ENCODE data around the gene SOX6.

Gene SOX6

DNA sequence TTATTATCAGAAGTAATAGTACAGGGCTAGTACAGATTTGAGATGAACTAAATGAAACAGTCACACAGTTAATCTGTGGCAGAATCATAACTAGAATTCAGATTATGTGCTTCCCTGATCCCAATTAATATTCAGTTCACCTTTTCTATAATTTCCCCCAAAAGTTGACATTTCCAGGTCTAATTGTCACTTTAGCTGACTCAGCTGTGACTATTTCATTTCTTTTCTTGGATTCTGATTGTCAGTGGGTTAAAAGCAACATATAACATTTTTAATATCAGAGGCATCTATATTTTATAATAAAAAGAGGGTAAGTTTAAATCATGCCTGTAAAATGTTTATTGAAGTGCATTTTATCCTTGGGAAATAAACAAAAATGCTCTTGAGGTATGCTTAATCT lies 28.8 kb upstream of the SOX6 start:
- peaks cover 0 to 19% (median 0%) of the 10 kb centered on the region in 4 donors for H3K4me1 ChIP-seq
- H3K36me3 ChIP-seq, result no peaks in the 10 kb centered on the region
- intact Hi-C loops (cut with DNase I; ENCODE audit: low total_unique reads), result no loop called here
- no peak for DNase-seq
- no peak overlapping the region for H3K4me3 ChIP-seq
- H3K27ac ChIP-seq, result no peak overlapping the region
- no peaks in the 10 kb centered on the region for H3K27me3 ChIP-seq
- TF ChIP-seq, protein P1, sequence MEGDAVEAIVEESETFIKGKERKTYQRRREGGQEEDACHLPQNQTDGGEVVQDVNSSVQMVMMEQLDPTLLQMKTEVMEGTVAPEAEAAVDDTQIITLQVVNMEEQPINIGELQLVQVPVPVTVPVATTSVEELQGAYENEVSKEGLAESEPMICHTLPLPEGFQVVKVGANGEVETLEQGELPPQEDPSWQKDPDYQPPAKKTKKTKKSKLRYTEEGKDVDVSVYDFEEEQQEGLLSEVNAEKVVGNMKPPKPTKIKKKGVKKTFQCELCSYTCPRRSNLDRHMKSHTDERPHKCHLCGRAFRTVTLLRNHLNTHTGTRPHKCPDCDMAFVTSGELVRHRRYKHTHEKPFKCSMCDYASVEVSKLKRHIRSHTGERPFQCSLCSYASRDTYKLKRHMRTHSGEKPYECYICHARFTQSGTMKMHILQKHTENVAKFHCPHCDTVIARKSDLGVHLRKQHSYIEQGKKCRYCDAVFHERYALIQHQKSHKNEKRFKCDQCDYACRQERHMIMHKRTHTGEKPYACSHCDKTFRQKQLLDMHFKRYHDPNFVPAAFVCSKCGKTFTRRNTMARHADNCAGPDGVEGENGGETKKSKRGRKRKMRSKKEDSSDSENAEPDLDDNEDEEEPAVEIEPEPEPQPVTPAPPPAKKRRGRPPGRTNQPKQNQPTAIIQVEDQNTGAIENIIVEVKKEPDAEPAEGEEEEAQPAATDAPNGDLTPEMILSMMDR (IDR thresholded peaks at IDR 0.05), result no peak
- H3K9me3 ChIP-seq, result no peaks in the 10 kb centered on the region

DNA sequence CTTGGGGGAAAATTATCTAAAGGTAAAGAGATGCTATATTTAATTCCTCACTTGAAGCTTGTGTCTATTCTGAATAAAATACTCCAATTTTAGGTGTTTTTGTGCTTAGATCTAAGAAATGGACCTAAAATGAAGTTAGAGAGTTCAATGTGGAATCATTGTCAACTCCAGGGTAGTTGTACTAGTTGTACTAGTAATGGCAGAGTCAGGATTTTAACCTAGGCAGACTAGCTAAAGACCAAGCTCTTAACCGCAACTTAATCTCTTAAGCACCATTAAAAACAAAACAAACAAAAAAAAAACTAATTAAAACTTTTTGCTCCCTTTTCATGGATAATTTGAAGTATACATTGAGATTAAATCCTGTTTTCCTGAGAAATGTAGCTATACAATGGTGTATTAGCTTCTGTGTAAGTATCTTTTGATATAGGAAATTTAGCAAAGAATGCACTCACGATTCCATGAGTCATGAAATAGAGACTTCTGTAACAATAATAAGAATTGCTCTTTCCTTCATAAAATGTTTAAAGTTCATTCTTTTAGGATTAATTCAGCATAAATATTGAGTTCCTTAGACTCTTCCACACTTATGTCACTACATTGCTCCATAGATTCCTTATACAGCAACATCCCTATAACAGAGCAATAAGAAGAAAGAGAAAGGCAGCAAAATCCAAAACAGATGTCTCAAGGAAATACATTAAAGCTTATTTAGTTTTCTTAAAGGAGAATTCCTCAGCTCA lies 26.5 kb upstream of the SOX6 start:
- intact Hi-C loops (cut with DNase I; ENCODE audit: low total_unique reads), result no loop called here

DNA sequence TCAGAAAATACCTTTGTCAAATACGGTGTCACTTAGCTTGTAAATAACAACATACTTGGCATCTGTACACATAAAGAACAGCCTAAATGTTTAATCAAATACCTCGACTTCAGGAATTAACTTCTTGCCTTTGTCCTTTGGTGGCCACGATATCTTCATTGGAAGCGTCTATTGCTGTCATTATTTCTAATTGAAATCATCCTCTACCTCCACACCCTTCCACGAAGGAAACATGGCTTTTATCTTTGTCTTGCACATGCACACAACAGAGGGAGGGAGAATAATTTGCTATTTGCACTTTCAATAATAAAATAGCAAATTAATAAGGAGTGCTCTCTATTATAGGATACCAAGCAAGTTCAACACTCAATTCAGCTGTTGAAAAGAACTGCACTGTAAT lies 25.8 kb upstream of the SOX6 start:
- intact Hi-C loops (cut with DNase I; ENCODE audit: low total_unique reads), result no loop called here
- H3K27me3 ChIP-seq, result no peaks in the 10 kb centered on the region
- TF ChIP-seq, protein P1 (IDR thresholded peaks at IDR 0.05), result no peak
- DNase-seq, result no peak
- no peak overlapping the region for H3K27ac ChIP-seq
- H3K4me3 ChIP-seq, result no peak overlapping the region
- H3K36me3 ChIP-seq, result no peaks in the 10 kb centered on the region
- H3K4me1 ChIP-seq, result peaks cover 0 to 19% (median 0%) of the 10 kb centered on the region in 4 donors
- no peaks in the 10 kb centered on the region for H3K9me3 ChIP-seq

More for the DNA sequence above, 26.5 kb upstream of the SOX6 start:
- Histone ChIP-seq H3K36me3 (no peaks in the 10 kb centered on the region), H3K4me3 (no peak overlapping the region), H3K9me3 (no peaks in the 10 kb centered on the region), H3K27me3 (no peaks in the 10 kb centered on the region), H3K27ac (no peak overlapping the region), H3K4me1 (peaks cover 0 to 19% (median 0%) of the 10 kb centered on the region in 4 donors)
- no peak for DNase-seq
- TF ChIP-seq, protein P1 (IDR thresholded peaks at IDR 0.05), result no peak

DNA sequence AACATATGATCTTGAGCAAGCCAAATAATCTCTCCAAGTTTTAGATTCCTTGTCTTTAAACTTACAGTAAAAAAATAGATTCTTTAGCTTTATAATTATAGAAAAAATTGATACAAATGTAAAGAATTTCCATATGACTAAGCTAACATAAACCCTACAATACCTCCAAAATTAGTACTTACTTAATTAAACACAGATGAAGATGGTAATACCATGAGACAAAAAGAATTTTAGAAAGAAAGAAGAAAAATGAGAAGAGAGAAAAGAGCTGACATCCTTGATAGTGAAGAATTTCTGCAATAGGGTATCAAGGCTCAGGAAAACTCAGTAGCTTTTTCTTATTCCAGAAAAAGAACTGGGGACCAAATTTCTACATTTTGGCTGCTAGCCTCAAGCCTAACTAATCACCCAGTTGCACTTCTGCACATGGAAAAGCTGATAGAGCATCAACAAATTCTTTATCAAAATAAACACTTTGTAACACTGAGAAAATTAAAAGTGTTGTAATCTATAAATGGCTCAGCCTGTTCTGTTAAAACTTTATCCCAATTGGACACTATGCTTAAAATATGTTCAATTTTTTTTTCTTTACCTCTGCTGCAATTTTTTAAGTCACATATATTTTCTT lies 24.7 kb upstream of the SOX6 start:
- TF ChIP-seq, protein P1 (IDR thresholded peaks at IDR 0.05), result no peak
- intact Hi-C loops (cut with DNase I; ENCODE audit: low total_unique reads), result no loop called here
- no peaks in the 10 kb centered on the region for H3K27me3 ChIP-seq
- no peak overlapping the region for H3K4me3 ChIP-seq
- no peak for DNase-seq
- H3K4me1 ChIP-seq, result peaks cover 0 to 19% (median 0%) of the 10 kb centered on the region in 4 donors
- H3K9me3 ChIP-seq, result no peaks in the 10 kb centered on the region
- H3K27ac ChIP-seq, result no peak overlapping the region
- H3K36me3 ChIP-seq, result no peaks in the 10 kb centered on the region

DNA sequence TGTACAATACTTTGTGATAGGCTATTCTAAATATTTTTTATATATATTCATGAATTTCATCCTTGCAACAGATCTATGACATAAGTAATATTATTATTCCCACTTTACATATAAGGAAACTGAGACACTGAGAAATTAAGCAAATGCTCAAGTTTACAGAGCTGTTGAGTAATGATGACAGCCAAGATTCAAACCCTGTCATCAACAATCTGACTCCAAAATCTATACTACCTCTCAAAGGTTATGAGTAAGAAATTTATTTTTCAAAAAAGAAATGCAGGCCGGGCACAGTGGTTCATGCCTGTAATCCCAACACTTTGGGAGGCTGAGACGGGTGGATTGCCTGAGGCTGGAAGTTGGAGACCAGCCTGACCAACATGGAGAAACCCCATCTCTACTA lies 22.6 kb upstream of the SOX6 start:
- Histone ChIP-seq H3K27ac (no peak overlapping the region), H3K36me3 (no peaks in the 10 kb centered on the region), H3K4me1 (peaks cover 0 to 29% (median 0%) of the 10 kb centered on the region in 4 donors), H3K27me3 (no peaks in the 10 kb centered on the region), H3K4me3 (no peak overlapping the region), H3K9me3 (no peaks in the 10 kb centered on the region)
- TF ChIP-seq, protein P1 (IDR thresholded peaks at IDR 0.05), result no peak
- intact Hi-C loops (cut with DNase I; ENCODE audit: low total_unique reads), result no loop called here
- DNase-seq, result no peak

Measured in tibial artery (tissue), 4 donors.